GM12878 (cell line): ENCODE measurements around the gene CACNA2D3. TPM values are rescaled to one million over a fixed set of nuclear protein-coding genes. Genes with fewer than 3 reads are reported as not detected.

ENCODE experiments used
- ATAC-seq: fragments of 200-7000 bp; cut with Tn5 transposase; 3 replicates; pipeline ENCODE4 v1.9.1; 2020; ENCODE audit warnings: mild to moderate bottlenecking, moderate library complexity
- BruUV-seq: library from RNA; stranded (reverse); fragments of 400-500 nt; replicated peaks from 2 replicates; lab custom pipeline; 2021; lab: Mats Ljungman, UMichigan
- CTCF ChIA-PET: fragments of 300-600 bp; sonication (Branson Sonifier 250); formaldehyde crosslinking; extraction: SDS; loops from one replicate; lab custom pipeline; 2021; ENCODE audit warnings: inconsistent platforms; lab: Yijun Ruan, JAX
- POLR2A ChIA-PET: fragments of 350-600 bp; formaldehyde crosslinking; extraction: SDS; loops from one replicate; lab custom pipeline; 2021; ENCODE audit warnings: inconsistent platforms; lab: Charles Lee
- RAD21 ChIA-PET: fragments of 300-600 bp; sonication (Branson Sonifier 250); formaldehyde crosslinking; loops from one replicate; lab custom pipeline; 2023; ENCODE audit warnings: antibody characterized with exemption; ENCODE audit not compliant: unreplicated experiment; lab: Charles Lee
- SMC1A ChIA-PET: fragments of 300-600 bp; sonication (Branson Sonifier 250); formaldehyde crosslinking; loops from one replicate; lab custom pipeline; 2023; ENCODE audit not compliant: unreplicated experiment, uncharacterized antibody; lab: Charles Lee
- DNase-seq: peaks from one replicate; pipeline ENCODE4 v3.0.0-alpha.2; 2011; ENCODE audit warnings: low read depth, low spot score
- FAIRE-seq: peaks from 3 replicates; lab custom pipeline; 2011; peaks lifted over from hg19 to GRCh38; lab: Jason Lieb, UNC
- H2AFZ ChIP-seq: 2 replicates; pipeline ENCODE4 v1.6.0; 2011; ENCODE audit warnings: low read depth, low read length, control low read depth; ENCODE audit not compliant: control insufficient read depth
- H3K27ac ChIP-seq: 2 replicates; pipeline ENCODE4 v1.5.1; 2011; ENCODE audit warnings: control low read depth; ENCODE audit not compliant: control insufficient read depth, insufficient read depth
- H3K27me3 ChIP-seq, 2 experiments: replicated peaks in 1 of 2; 2 replicates each; pipeline versions ENCODE4 v1.6.0 to v1.6.1; 2011; ENCODE audit warnings: low read length in 1 of 2; ENCODE audit not compliant: control insufficient read depth in 2 of 2, insufficient read depth in 2 of 2
- H3K36me3 ChIP-seq, 2 experiments: 2 replicates each; pipeline ENCODE4 v1.5.1; 2011; ENCODE audit warnings: low read length in 1 of 2; ENCODE audit not compliant: control insufficient read depth in 2 of 2, insufficient read depth in 2 of 2
- H3K4me1 ChIP-seq: 2 replicates; pipeline ENCODE4 v1.6.1; 2011; ENCODE audit warnings: mild to moderate bottlenecking, low read length, moderate library complexity, mixed read lengths; ENCODE audit not compliant: control insufficient read depth, insufficient read depth
- H3K4me2 ChIP-seq: 2 replicates; pipeline ENCODE4 v1.6.0; 2011; ENCODE audit warnings: control low read depth; ENCODE audit not compliant: control insufficient read depth, insufficient read depth
- H3K4me3 ChIP-seq: fragments of 200-600 bp; sonication (generic); 2 replicates; pipeline ENCODE4 v1.5.1; 2016
- H3K79me2 ChIP-seq: 2 replicates; pipeline ENCODE4 v1.6.0; 2011; ENCODE audit warnings: low read length; ENCODE audit not compliant: control insufficient read depth, insufficient read depth
- H3K9ac ChIP-seq: 2 replicates; pipeline ENCODE4 v1.8.0; 2011; ENCODE audit warnings: low read length, control low read depth, mixed read lengths; ENCODE audit not compliant: control insufficient read depth, insufficient read depth
- H3K9me3 ChIP-seq: replicated peaks from 3 replicates; pipeline ENCODE4 v1.5.1; 2011; ENCODE audit warnings: mild to moderate bottlenecking, low read length; ENCODE audit not compliant: control insufficient read depth, insufficient read depth
- H4K20me1 ChIP-seq: 2 replicates; pipeline ENCODE4 v1.6.0; 2011; ENCODE audit not compliant: control insufficient read depth, insufficient read depth
- ATF3 ChIP-seq: IDR thresholded peaks from 2 replicates; pipeline ENCODE4 v1.6.1; 2011; ENCODE audit warnings: low read depth, mild to moderate bottlenecking, low read length, moderate library complexity, borderline replicate concordance; ENCODE audit errors: extremely low read depth
- CBX3 ChIP-seq: fragments of 200-600 bp; sonication (generic); IDR thresholded peaks from 2 replicates; pipeline ENCODE4 v1.6.1; 2016; ENCODE audit warnings: low read depth, borderline replicate concordance
- CEBPB ChIP-seq, 2 experiments: fragments of 150-350 bp in 1 of 2; IDR thresholded peaks; 2 replicates each; pipeline ENCODE4 v1.6.1; 2012 to 2014; ENCODE audit warnings: low read depth in 2 of 2, low read length in 2 of 2, borderline replicate concordance in 1 of 2, inconsistent platforms in 1 of 2
- EP300 ChIP-seq, 2 experiments: fragments of 150-350 bp in 1 of 2; IDR thresholded peaks; 2 replicates each; pipeline ENCODE4 v1.6.1; 2011 to 2012; ENCODE audit warnings: low read depth in 2 of 2, low read length in 2 of 2, borderline replicate concordance in 1 of 2, improper control_type of control experiment in 1 of 2, inconsistent platforms in 1 of 2; ENCODE audit not compliant: control insufficient read depth in 1 of 2
- ETV6 ChIP-seq, 2 experiments: fragments of 450-650 bp in 1 of 2; IDR thresholded peaks in 1 of 2; conservative IDR thresholded peaks in 1 of 2; 2 replicates each; pipeline ENCODE4 v1.6.1; 2014; ENCODE audit warnings: antibody characterized with exemption in 1 of 2, borderline replicate concordance in 1 of 2, low read depth in 1 of 2, mild to moderate bottlenecking in 1 of 2, moderate library complexity in 1 of 2
- JUND ChIP-seq: IDR thresholded peaks from 2 replicates; pipeline ENCODE4 v1.6.1; 2012; ENCODE audit warnings: low read depth, mild to moderate bottlenecking, low read length, improper control_type of control experiment, moderate library complexity
- KLF5 ChIP-seq: fragments of 450-650 bp; IDR thresholded peaks from 2 replicates; pipeline ENCODE4 v1.6.1; 2014; ENCODE audit warnings: mild to moderate bottlenecking; ENCODE audit not compliant: partially characterized antibody
- LARP7 ChIP-seq: fragments of 450-650 bp; IDR thresholded peaks from 2 replicates; pipeline ENCODE4 v1.6.1; 2017; ENCODE audit warnings: mild to moderate bottlenecking
- MEF2A ChIP-seq: IDR thresholded peaks from 2 replicates; pipeline ENCODE4 v1.6.1; 2011; ENCODE audit warnings: low read depth, mild to moderate bottlenecking, low read length, moderate library complexity; ENCODE audit not compliant: insufficient read depth
- SREBF2 ChIP-seq: IDR thresholded peaks from 2 replicates; pipeline ENCODE4 v1.6.1; 2012; ENCODE audit warnings: mild to moderate bottlenecking, low read length
- SUPT20H ChIP-seq: IDR thresholded peaks from 2 replicates; pipeline ENCODE4 v1.6.1; 2011; ENCODE audit warnings: low read depth, mild to moderate bottlenecking, low read length, moderate library complexity, borderline replicate concordance; ENCODE audit not compliant: control insufficient read depth
- ZBED1 ChIP-seq: IDR thresholded peaks from 2 replicates; pipeline ENCODE4 v1.6.1; 2016; ENCODE audit warnings: borderline replicate concordance
- ZNF687 ChIP-seq: fragments of 450-650 bp; IDR thresholded peaks from 2 replicates; pipeline ENCODE4 v1.6.1; 2017; ENCODE audit warnings: mild to moderate bottlenecking, moderate library complexity
- WGBS: methylation state at CpG from one replicate; pipeline ENCODE4 v1.1.6; 2016; ENCODE audit warnings: low lambda C conversion rate; ENCODE audit not compliant: insufficient replicate concordance, insufficient coverage; ENCODE audit errors: missing lambda C conversion rate; 5-methylcytosine and 5-hydroxymethylcytosine counted together
- in situ Hi-C: fragments of 300-500 bp; cut with MboI; formaldehyde crosslinking; loops from 9 replicates; pipeline ENCODE4 v1.14.3; 2018; ENCODE audit warnings: mixed read lengths
- intact Hi-C: fragments of 100-400 bp; cut with micrococcal nuclease; formaldehyde crosslinking; loops from one replicate; pipeline ENCODE4 v1.14.2; 2022; ENCODE audit not compliant: unreplicated experiment
- polyA plus RNA-seq, 11 experiments: library from polyadenylated mRNA; depleted of rRNA in 4 of 11; unstranded in 6 of 11; stranded (reverse) in 5 of 11; fragments of >200 nt; fragmentation: Nextera tagmentation in 4 of 11; fragmentation: Illumina TruSeq in 1 of 11; extraction: Ambion mirVana in 4 of 11; extraction: Trizol in 1 of 11; gene quantifications; 1 replicate in 1 of 11; 2 replicates in 10 of 11; pipeline versions ENCODE4 v1.2.1 to v1.2.3, GENCODE V29; 2011 to 2016; ENCODE audit warnings: inconsistent platforms in 2 of 11, missing spikeins in 2 of 11, low read depth in 1 of 11
- total RNA-seq, 4 experiments: library from RNA; depleted of rRNA in 3 of 4; stranded (reverse); fragments of >200 nt in 3 of 4; fragmentation: Illumina TruSeq in 1 of 4; extraction: Trizol in 1 of 4; gene quantifications; 2 replicates each; pipeline versions ENCODE4 v1.2.1 to v1.2.3, GENCODE V29; 2013 to 2021
- TF ChIP-seq, protein P1 (sequence below): fragments of 450-650 bp; conservative IDR thresholded peaks from 2 replicates; pipeline ENCODE4 v1.6.1; 2017; ENCODE audit warnings: mild to moderate bottlenecking, moderate library complexity
- TF ChIP-seq, protein P2 (sequence below): IDR thresholded peaks from 2 replicates; pipeline ENCODE4 v1.6.1; 2012; ENCODE audit warnings: low read depth, low read length, improper control_type of control experiment

Gene CACNA2D3
- total and polyA plus RNA-seq, 10 of the 15 experiments (the other 5 are each of a cell fraction or from before 2014, with no cell fraction given): not detected

DNA sequence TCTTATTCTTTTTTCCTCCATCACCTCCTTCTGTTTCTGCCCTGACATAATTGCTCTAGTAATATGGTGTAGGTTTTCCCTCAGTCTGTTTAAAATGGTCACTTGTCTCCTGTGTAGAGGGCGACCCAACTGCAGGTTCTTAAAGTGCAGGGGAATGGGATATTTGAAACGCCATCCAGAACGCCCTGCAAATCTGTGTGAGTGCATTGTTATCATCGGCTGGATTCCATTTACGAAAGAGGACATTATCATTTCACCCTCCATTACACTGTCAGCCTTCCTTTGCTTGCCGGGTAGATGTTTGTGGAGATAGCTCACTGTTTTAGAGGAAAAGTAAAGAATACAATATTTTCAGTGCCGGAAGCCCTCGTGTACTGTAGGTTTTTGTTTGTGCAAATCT is 451.5 kb downstream of the CACNA2D3 start:
- CTCF ChIA-PET: no interaction called here
- no peaks in the 10 kb centered on the region for H4K20me1 ChIP-seq
- H3K4me2 ChIP-seq: no peak overlapping the region
- RAD21 ChIA-PET: no interaction called here
- H3K9ac ChIP-seq: no peak overlapping the region; the same call in 1 of the 2 replicates
- in situ Hi-C loops (no loop called here), intact Hi-C loops (no loop called here)
- 31% methylated on average over 8 of the region's 8 CpGs for WGBS
- H2AFZ ChIP-seq: no peak overlapping the region
- FAIRE-seq: no peak
- BruUV-seq: no TSS peak
- POLR2A ChIA-PET: no interaction called here
- H3K4me3 ChIP-seq: no peak overlapping the region
- no peaks in the 10 kb centered on the region for H3K36me3 ChIP-seq
- H3K27me3 ChIP-seq: no peaks in the 10 kb centered on the region
- H3K27ac ChIP-seq: no peak overlapping the region
- H3K79me2 ChIP-seq: no peaks in the 10 kb centered on the region
- H3K4me1 ChIP-seq: no peaks in the 10 kb centered on the region
- no peak for ATAC-seq
- SMC1A ChIA-PET: no interaction called here
- H3K9me3 ChIP-seq: no peaks in the 10 kb centered on the region
- DNase-seq: no peak
- TF ChIP-seq LARP7 (no peak), CEBPB (IDR thresholded peaks at IDR 0.05; ENCODE audit: borderline replicate concordance in 1 of 2, low read depth in 2 of 2, low read length in 2 of 2) (no peak), JUND (no peak), ZNF687 (no peak), SREBF2 (no peak), EP300 (IDR thresholded peaks at IDR 0.05; ENCODE audit: borderline replicate concordance in 1 of 2, control insufficient read depth in 1 of 2, low read depth in 2 of 2, low read length in 2 of 2) (no peak), ETV6 (conservative IDR thresholded peaks at IDR 0.05 in 1 of 2, IDR thresholded peaks at IDR 0.05 in 1 of 2; ENCODE audit: borderline replicate concordance in 1 of 2, low read depth in 1 of 2) (no peak), SUPT20H (no peak), KLF5 (no peak), MEF2A (no peak), ATF3 (no peak), CBX3 (no peak), ZBED1 (no peak)
- TF ChIP-seq, protein P1, sequence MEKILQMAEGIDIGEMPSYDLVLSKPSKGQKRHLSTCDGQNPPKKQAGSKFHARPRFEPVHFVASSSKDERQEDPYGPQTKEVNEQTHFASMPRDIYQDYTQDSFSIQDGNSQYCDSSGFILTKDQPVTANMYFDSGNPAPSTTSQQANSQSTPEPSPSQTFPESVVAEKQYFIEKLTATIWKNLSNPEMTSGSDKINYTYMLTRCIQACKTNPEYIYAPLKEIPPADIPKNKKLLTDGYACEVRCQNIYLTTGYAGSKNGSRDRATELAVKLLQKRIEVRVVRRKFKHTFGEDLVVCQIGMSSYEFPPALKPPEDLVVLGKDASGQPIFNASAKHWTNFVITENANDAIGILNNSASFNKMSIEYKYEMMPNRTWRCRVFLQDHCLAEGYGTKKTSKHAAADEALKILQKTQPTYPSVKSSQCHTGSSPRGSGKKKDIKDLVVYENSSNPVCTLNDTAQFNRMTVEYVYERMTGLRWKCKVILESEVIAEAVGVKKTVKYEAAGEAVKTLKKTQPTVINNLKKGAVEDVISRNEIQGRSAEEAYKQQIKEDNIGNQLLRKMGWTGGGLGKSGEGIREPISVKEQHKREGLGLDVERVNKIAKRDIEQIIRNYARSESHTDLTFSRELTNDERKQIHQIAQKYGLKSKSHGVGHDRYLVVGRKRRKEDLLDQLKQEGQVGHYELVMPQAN: no peak
- TF ChIP-seq, protein P2, sequence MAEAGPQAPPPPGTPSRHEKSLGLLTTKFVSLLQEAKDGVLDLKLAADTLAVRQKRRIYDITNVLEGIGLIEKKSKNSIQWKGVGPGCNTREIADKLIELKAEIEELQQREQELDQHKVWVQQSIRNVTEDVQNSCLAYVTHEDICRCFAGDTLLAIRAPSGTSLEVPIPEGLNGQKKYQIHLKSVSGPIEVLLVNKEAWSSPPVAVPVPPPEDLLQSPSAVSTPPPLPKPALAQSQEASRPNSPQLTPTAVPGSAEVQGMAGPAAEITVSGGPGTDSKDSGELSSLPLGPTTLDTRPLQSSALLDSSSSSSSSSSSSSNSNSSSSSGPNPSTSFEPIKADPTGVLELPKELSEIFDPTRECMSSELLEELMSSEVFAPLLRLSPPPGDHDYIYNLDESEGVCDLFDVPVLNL: no peak
